Coronary artery (tissue), 2 donors: ENCODE results near the gene GADD45A.

Source experiments
- DNase-seq: peaks from one replicate; pipeline ENCODE4 v3.0.0-alpha.2; 2017; ENCODE audit warnings: low spot score
- H3K27ac ChIP-seq, 2 donors: fragments of 200-600 bp; sonication (generic); one replicate each; pipeline ENCODE4 v1.5.1; 2016 to 2019
- H3K4me3 ChIP-seq: fragments of 200-600 bp; sonication (generic); 2 replicates; pipeline ENCODE4 v1.5.1; 2016; ENCODE audit warnings: mild to moderate bottlenecking, moderate library complexity
- TF ChIP-seq, protein P1 (sequence below): fragments of 200-600 bp; sonication (generic); IDR thresholded peaks from one replicate; pipeline ENCODE4 v1.5.1; 2019; ENCODE audit warnings: antibody characterized with exemption

The GADD45A gene

DNA sequence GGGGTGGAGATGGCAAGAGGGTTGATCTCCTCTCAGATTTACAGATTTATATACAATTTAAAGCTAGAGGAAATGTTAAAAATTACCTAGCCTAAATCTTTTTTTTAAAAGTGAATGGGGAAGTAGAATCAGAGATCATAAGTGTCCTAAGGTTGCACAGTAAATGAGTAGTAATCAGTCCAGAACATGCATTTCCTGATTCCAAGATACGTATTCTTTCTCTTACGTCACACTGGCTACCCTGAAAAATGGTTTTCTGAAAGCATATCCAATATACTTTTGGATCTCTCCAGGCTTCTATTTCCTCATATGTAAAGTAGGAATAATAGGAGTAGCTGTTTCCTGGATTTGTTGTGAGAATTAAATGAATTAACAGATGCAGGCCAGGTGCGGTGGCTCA is 11.7 kb downstream of the GADD45A start:
- no peak for DNase-seq
- TF ChIP-seq, protein P1, sequence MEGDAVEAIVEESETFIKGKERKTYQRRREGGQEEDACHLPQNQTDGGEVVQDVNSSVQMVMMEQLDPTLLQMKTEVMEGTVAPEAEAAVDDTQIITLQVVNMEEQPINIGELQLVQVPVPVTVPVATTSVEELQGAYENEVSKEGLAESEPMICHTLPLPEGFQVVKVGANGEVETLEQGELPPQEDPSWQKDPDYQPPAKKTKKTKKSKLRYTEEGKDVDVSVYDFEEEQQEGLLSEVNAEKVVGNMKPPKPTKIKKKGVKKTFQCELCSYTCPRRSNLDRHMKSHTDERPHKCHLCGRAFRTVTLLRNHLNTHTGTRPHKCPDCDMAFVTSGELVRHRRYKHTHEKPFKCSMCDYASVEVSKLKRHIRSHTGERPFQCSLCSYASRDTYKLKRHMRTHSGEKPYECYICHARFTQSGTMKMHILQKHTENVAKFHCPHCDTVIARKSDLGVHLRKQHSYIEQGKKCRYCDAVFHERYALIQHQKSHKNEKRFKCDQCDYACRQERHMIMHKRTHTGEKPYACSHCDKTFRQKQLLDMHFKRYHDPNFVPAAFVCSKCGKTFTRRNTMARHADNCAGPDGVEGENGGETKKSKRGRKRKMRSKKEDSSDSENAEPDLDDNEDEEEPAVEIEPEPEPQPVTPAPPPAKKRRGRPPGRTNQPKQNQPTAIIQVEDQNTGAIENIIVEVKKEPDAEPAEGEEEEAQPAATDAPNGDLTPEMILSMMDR: no peak
- Histone ChIP-seq H3K4me3 (no peak overlapping the region), H3K27ac (no peak overlapping the region)

DNA sequence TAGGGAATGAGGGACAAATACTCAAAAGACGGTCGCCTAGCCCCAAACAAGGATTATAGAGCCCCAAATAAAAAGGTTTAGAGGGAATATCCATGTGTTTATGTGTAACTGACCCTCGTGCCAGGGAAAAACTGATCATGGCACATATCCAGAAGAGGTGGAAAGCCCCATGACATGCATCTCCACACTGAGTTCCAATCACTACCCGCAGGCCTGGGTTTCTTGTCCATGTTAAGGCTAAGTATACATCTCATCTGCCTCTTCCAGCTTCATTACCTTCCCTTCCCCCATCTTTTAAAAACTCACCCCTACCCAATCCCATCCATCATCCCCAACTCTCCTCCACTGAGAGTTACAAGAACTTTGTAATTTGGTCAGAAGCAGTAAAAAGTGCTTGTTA is 15.2 kb downstream of the GADD45A start:
- H3K4me3 ChIP-seq: no peak overlapping the region
- TF ChIP-seq, protein P1: no peak
- H3K27ac ChIP-seq: no peak overlapping the region
- no peak for DNase-seq

DNA sequence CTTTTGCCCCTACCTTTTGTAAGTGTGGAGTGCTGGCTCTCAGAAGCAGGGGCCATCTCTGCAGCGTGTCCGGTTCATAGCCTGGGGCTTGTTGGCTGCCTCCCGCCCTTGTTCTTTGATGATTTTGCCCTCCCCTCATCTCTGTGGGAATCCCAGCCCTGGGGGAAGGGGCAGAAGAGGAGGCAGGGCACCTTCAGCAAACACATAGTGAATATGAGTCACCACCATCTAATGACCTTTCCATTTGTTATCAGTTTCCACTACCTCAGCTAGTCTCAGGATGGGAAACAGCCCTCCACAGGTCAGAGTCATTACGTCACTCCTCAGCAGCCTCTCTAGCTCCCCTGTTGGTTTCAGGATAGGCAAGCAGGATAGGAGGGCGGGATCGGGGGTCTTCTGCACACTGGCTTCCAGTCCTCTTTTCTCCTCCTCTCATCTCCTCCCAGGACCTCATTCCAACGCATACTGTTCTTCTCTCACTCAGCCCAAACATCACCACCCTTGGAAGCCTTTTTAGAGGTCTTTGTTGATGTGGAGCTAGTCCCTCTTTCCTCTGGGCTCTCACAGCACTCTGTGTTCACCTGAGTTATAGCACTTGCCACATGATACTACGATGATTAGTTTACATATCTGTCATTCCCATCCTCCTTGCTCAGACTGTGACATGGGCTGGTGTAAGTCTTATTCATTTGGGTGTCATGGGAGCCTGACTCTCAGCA is 15.8 kb downstream of the GADD45A start:
- Histone ChIP-seq H3K4me3 (no peak overlapping the region), H3K27ac (no peak overlapping the region)
- no peak for DNase-seq
- TF ChIP-seq, protein P1: no peak

DNA sequence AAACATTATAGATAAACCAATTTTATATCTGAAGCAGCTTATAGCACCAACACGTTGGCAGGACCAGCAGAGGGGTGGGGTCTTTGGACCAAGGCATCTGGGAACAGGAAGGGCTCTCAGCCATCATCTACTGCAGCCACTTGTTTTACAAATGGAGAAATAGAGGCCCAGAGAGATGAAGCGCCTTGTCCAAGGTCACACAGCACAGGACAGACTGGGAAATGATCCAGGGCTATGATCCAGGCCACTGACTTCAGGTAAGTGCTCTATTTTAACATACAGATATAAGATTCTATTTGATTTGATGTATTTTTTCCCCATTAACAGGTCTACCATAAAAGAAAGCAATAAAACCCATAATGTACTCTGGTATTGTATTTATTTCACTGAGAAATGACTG is 16.9 kb downstream of the GADD45A start:
- TF ChIP-seq, protein P1: no peak
- no peak for DNase-seq
- Histone ChIP-seq H3K27ac (no peak overlapping the region), H3K4me3 (no peak overlapping the region)

DNA sequence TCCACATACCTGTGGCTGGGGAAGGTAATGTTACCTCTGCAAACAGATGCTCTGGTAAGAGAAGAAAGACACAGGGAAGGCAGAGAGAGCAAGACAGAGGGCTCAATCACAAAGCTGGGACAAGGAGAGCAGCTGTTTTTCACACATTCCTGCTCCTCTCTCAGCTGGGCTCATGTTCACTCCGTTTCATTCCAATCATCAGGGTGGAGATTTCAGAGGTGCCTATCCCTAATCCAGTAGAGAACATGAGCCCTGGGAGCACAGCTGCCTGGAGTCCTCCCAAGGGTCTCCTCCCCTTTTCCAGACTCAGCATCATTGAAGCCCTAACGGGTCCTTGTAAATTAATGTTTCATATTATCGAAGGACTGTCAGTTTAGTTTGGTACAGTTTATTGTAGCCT is 19.4 kb downstream of the GADD45A start:
- no peak overlapping the region for H3K27ac ChIP-seq
- no peak overlapping the region for H3K4me3 ChIP-seq
- TF ChIP-seq, protein P1: no peak
- DNase-seq: no peak

DNA sequence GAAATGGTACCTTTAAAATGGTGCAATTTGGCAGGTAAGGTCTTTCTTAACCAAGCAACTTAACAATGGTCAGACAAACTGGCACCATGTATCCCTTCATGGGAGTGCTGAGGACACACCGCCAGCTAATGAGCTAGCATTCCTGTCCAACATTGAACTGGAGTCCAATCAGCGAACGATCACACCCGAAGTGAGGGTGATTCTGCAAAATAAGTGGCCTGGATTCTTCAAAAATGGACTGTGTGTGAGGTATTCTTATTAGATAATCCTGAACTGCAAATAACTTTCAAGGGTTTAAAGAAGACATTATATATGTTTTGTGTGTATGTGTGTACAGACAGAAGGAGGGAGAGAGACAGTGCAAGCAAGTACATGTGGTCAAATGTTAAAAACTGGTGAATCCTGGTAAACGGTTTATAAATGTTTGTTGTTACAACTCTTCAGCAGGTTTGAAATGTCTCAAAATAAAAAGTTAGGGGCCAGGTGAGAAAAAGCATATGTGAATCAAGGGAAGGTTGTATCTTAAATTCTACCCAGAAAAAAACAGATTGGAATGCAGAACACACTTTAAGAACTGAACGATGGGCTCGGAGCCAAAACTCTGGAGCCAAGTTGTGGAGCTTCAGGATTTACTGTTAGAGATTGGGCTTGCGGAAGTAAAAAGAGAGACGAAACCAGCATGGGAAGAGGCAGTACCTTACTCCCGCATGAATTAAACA is 20.9 kb downstream of the GADD45A start:
- H3K27ac ChIP-seq: peak overlapping the region; percentile 84 to 89
- H3K4me3 ChIP-seq: no peak overlapping the region
- TF ChIP-seq, protein P1: no peak
- DNase-seq: no peak

DNA sequence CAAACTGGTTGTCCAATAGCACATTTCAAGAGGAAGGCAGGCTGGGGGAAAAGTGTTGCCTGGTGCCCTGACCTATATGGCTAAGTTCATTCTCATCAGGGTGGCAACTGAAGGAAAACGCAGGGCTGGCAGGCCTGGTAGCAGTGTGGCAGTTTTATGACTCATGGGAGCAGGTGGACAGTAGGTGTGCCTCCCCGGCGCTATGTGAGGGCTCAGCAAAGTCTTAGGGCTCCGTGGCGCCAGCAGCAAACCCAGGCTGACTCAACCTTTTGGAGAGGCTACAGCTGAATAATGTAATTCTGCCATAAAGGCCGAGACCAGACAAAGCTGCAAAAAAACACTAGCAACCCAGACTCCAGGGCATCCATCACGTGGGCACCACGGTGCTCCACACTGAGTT is 23.6 kb downstream of the GADD45A start:
- peak overlapping the region; percentile 84 to 89 for H3K27ac ChIP-seq

More for the DNA sequence above, 23.6 kb downstream of the GADD45A start:
- no peak overlapping the region for H3K4me3 ChIP-seq
- no peak for DNase-seq
- TF ChIP-seq, protein P1: no peak
